GM12878 (cell line): ENCODE measurements around the gene HOXA1.

Source experiments
- BRCA1 ChIP-seq: IDR thresholded peaks from 2 replicates; pipeline ENCODE4 v1.6.1; 2011; ENCODE audit warnings: low read depth, low read length, improper control_type of control experiment
- GABPA ChIP-seq: IDR thresholded peaks from 2 replicates; pipeline ENCODE4 v1.6.1; 2014; ENCODE audit warnings: antibody characterized with exemption, low read depth, mild to moderate bottlenecking, inconsistent platforms
- IRF4 ChIP-seq: IDR thresholded peaks from 2 replicates; pipeline ENCODE4 v1.6.1; 2011; ENCODE audit warnings: low read depth, low read length
- POLR2A ChIP-seq: IDR thresholded peaks from 2 replicates; pipeline ENCODE4 v1.6.1; 2011; ENCODE audit warnings: low read depth, mild to moderate bottlenecking, low read length
- RFX5 ChIP-seq: IDR thresholded peaks from 2 replicates; pipeline ENCODE4 v1.6.1; 2011; ENCODE audit warnings: low read depth, low read length, improper control_type of control experiment
- SMC3 ChIP-seq: IDR thresholded peaks from 2 replicates; pipeline ENCODE4 v1.6.1; 2011; ENCODE audit warnings: low read length, improper control_type of control experiment, borderline replicate concordance
- ZNF217 ChIP-seq: fragments of 450-650 bp; IDR thresholded peaks from 2 replicates; pipeline ENCODE4 v1.6.1; 2017; ENCODE audit warnings: antibody characterized with exemption, mild to moderate bottlenecking
- TF ChIP-seq, protein P1 (sequence below), 3 experiments: IDR thresholded peaks in 2 of 3; conservative IDR thresholded peaks in 1 of 3; 2 replicates each; pipeline ENCODE4 v1.5.1; 2011; ENCODE audit warnings: low read depth in 3 of 3, low read length in 3 of 3, mild to moderate bottlenecking in 3 of 3, control low read depth in 2 of 3, moderate library complexity in 2 of 3, inconsistent platforms in 1 of 3, mixed read lengths in 1 of 3; ENCODE audit not compliant: control insufficient read depth in 2 of 3, insufficient read depth in 1 of 3; ENCODE audit errors: extremely low read depth in 1 of 3
- TF ChIP-seq, protein P2 (sequence below): IDR thresholded peaks from 2 replicates; pipeline ENCODE4 v1.6.1; 2012; ENCODE audit warnings: low read depth, low read length, improper control_type of control experiment
- TF ChIP-seq, protein P3 (sequence below): IDR thresholded peaks from 2 replicates; pipeline ENCODE4 v1.6.1; 2011; ENCODE audit warnings: borderline replicate concordance, low read depth, mild to moderate bottlenecking, moderate library complexity, mixed read lengths, low read length; ENCODE audit not compliant: insufficient read depth; ENCODE audit errors: extremely low read length

DNA sequence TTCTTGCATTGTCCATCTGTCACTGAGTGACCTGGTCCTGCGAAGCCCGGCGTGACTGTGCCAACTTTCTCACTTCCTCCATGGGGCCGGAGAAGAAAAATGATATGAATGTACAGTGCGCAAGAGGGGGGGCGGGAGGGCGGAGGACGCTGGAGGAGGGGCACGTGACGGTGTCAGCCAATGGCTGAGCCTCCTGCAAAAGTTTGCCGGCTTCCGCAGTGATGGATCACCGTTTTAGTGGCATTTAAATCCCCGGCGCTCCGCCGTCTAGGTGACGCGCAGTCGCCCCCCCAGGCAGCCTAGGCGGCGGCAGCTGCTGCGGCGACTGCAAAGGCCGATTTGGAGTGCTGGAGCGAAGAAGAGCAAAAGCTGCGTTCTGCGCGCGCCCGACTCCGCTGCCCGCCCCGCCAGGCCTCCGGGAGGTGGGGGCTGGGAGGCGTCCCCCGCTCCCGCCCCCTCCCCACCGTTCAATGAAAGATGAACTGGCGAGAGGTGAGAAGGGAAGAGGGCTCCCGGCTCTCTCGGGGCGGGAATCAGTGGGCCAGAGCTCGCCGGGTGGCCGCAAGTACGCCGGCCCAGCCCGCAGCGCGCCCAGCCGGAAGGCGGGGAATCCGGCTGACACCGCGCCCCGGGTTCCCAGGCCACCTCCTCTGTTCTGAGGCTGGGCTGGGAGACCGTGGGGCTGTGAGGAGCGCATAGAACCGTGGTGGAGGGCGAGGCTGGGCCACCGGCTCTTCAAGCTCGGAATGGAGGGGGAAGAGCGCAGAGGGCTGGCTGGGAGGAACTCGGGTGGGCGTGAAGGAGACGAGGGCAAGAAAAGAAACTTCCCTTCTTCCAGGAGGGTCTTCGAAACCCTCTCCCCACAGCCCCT, at the start of gene HOXA1:
- TF ChIP-seq GABPA, result no peak
- TF ChIP-seq, protein P1, sequence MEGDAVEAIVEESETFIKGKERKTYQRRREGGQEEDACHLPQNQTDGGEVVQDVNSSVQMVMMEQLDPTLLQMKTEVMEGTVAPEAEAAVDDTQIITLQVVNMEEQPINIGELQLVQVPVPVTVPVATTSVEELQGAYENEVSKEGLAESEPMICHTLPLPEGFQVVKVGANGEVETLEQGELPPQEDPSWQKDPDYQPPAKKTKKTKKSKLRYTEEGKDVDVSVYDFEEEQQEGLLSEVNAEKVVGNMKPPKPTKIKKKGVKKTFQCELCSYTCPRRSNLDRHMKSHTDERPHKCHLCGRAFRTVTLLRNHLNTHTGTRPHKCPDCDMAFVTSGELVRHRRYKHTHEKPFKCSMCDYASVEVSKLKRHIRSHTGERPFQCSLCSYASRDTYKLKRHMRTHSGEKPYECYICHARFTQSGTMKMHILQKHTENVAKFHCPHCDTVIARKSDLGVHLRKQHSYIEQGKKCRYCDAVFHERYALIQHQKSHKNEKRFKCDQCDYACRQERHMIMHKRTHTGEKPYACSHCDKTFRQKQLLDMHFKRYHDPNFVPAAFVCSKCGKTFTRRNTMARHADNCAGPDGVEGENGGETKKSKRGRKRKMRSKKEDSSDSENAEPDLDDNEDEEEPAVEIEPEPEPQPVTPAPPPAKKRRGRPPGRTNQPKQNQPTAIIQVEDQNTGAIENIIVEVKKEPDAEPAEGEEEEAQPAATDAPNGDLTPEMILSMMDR (IDR thresholded peaks at IDR 0.05 in 2 of 3, conservative IDR thresholded peaks at IDR 0.05 in 1 of 3; ENCODE audit: control insufficient read depth in 2 of 3, extremely low read depth in 1 of 3, insufficient read depth in 1 of 3, low read depth in 3 of 3, low read length in 3 of 3), result no peak; a peak in 1 of 6 replicates
- TF ChIP-seq BRCA1, result no peak
- TF ChIP-seq, protein P2, sequence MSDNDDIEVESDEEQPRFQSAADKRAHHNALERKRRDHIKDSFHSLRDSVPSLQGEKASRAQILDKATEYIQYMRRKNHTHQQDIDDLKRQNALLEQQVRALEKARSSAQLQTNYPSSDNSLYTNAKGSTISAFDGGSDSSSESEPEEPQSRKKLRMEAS, result 0 out of 2 replicates have a peak, but pooled peaks have one; percentile 46
- no peak for TF ChIP-seq IRF4
- no peak for TF ChIP-seq SMC3
- TF ChIP-seq, protein P3, sequence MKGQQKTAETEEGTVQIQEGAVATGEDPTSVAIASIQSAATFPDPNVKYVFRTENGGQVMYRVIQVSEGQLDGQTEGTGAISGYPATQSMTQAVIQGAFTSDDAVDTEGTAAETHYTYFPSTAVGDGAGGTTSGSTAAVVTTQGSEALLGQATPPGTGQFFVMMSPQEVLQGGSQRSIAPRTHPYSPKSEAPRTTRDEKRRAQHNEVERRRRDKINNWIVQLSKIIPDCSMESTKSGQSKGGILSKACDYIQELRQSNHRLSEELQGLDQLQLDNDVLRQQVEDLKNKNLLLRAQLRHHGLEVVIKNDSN, result peak; percentile 91
- TF ChIP-seq POLR2A, result peak; percentile 65
- no peak for TF ChIP-seq RFX5
- no peak for TF ChIP-seq ZNF217
